ENCODE data around the gene WDR91.

GRCh38 chr7:135178364-135178763, 33.0 kb downstream of the WDR91 start:
- TF ChIP-seq YY1 (IDR thresholded peaks at IDR 0.05; ENCODE audit: low read depth) (no peak), ZBTB7A (IDR thresholded peaks at IDR 0.05; ENCODE audit: low read depth) (no peak), RAD21 (IDR thresholded peaks at IDR 0.05; ENCODE audit: low read depth) (no peak), TEAD4 (IDR thresholded peaks at IDR 0.05) (no peak), EGR1 (IDR thresholded peaks at IDR 0.05) (no peak), MAX (IDR thresholded peaks at IDR 0.05) (no peak), REST (IDR thresholded peaks at IDR 0.05; ENCODE audit: low read depth) (no peak), CREB1 (IDR thresholded peaks at IDR 0.05; ENCODE audit: low read depth) (no peak), TAF1 (IDR thresholded peaks at IDR 0.05; ENCODE audit: low read depth) (no peak), CEBPB (IDR thresholded peaks at IDR 0.05) (no peak), FOXM1 (IDR thresholded peaks at IDR 0.05; ENCODE audit: borderline replicate concordance, low read depth) (no peak), USF1 (IDR thresholded peaks at IDR 0.05) (no peak), EP300 (IDR thresholded peaks at IDR 0.05; ENCODE audit: borderline replicate concordance) (no peak)
